ENCODE data around the gene MAP1LC3B2. TPM values are rescaled to one million over a fixed set of nuclear protein-coding genes. Genes with fewer than 3 reads are reported as not detected.

MAP1LC3B2 gene
- total RNA-seq, 1 donor from 2014 or later: not detected

GRCh38 chr12:116621194-116621593 lies 62.0 kb downstream of the MAP1LC3B2 start:
- intact Hi-C loops (cut with DNase I): no loop called here
- Histone ChIP-seq H3K27me3 (no peaks in the 10 kb centered on the region), H3K9me3 (no peaks in the 10 kb centered on the region), H3K4me3 (no peak overlapping the region), H3K27ac (no peak overlapping the region), H3K4me1 (no peaks in the 10 kb centered on the region), H3K36me3 (no peaks in the 10 kb centered on the region)
- no peak for TF ChIP-seq CTCF (IDR thresholded peaks at IDR 0.05)
- no peak for DNase-seq
- ATAC-seq: no peak

- Histone ChIP-seq H3K4me1 (no peaks in the 10 kb centered on the region), H3K4me3 (no peak overlapping the region), H3K9me3 (no peaks in the 10 kb centered on the region), H3K36me3 (no peaks in the 10 kb centered on the region), H3K27me3 (no peaks in the 10 kb centered on the region), H3K27ac (no peak overlapping the region)
- DNase-seq (no peak), ATAC-seq (no peak)
- TF ChIP-seq CTCF (IDR thresholded peaks at IDR 0.05): no peak
- intact Hi-C loops (cut with DNase I): no loop called here
Measured at GRCh38 chr12:116624516-116624915, 65.3 kb downstream of the MAP1LC3B2 start.

DNA sequence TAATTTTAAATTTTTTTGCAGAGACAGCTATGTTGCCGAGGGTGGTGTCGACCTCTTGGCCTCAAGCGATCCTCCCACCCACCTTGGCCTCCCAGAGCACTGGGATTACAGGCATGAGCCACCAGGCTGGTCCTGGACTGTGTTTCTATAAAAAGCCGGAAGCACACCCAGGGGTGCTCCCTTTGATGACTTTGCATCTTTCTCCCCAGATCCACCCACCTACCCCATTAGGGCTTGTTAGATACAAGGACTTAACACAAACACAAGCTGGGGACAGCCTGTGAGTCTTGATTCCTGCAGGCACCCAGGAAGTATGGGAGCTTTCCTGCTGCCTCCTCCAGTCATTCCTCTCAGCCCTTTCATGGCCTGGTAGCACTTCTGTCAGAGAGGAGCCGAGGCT lies 67.0 kb downstream of the MAP1LC3B2 start:
- TF ChIP-seq CTCF (IDR thresholded peaks at IDR 0.05): no peak
- H3K4me1 ChIP-seq: no peaks in the 10 kb centered on the region
- no peak overlapping the region for H3K4me3 ChIP-seq
- no peak for DNase-seq
- no peaks in the 10 kb centered on the region for H3K36me3 ChIP-seq
- H3K9me3 ChIP-seq: no peaks in the 10 kb centered on the region
- no peak for ATAC-seq
- H3K27me3 ChIP-seq: no peaks in the 10 kb centered on the region
- intact Hi-C loops (cut with DNase I): no loop called here
- no peak overlapping the region for H3K27ac ChIP-seq

Other genes starting within 250 kb of the MAP1LC3B2 start
- gene SPRING1, start 178.7 kb downstream of the MAP1LC3B2 start, total RNA-seq: 126 TPM
- 2.6 TPM for gene RNFT2, start 178.9 kb downstream of the MAP1LC3B2 start, total RNA-seq

Measured in upper lobe of right lung (tissue), 1 donor.